ENCODE measurements around the gene ARHGAP44.

Gene ARHGAP44

GRCh38 chr17:12996357-12996756 lies 207.1 kb downstream of the ARHGAP44 start:
- DNase-seq, result no peak

- DNase-seq, result no peak
Measured at GRCh38 chr17:12996941-12997340, 207.6 kb downstream of the ARHGAP44 start.

- DNase-seq, result no peak
Measured at GRCh38 chr17:12998461-12998860, 209.2 kb downstream of the ARHGAP44 start.

GRCh38 chr17:12998874-12999273 lies 209.6 kb downstream of the ARHGAP44 start:
- no peak for DNase-seq

GRCh38 chr17:13000561-13000960 lies 211.3 kb downstream of the ARHGAP44 start:
- no peak for DNase-seq

- no peak for DNase-seq
Measured at GRCh38 chr17:13001991-13002615, 212.8 kb downstream of the ARHGAP44 start.

GRCh38 chr17:13002761-13003453 lies 213.6 kb downstream of the ARHGAP44 start:
- peak in 3 of 5 experiments; percentile 25 to 27 (median 26) for DNase-seq

GRCh38 chr17:13003454-13003851 lies 214.2 kb downstream of the ARHGAP44 start:
- DNase-seq, result no peak

- no peak for DNase-seq
Measured at GRCh38 chr17:13003927-13004326, 214.6 kb downstream of the ARHGAP44 start.

- DNase-seq, result no peak
Measured at GRCh38 chr17:13004336-13004735, 215.0 kb downstream of the ARHGAP44 start.

GRCh38 chr17:13005530-13005929 lies 216.2 kb downstream of the ARHGAP44 start:
- DNase-seq, result no peak

- DNase-seq, result no peak
Measured at GRCh38 chr17:13008461-13008860, 219.2 kb downstream of the ARHGAP44 start.

- DNase-seq, result no peak
Measured at GRCh38 chr17:13010959-13011358, 221.7 kb downstream of the ARHGAP44 start.

- DNase-seq, result no peak
Measured at GRCh38 chr17:13014801-13015200, 225.5 kb downstream of the ARHGAP44 start.

- DNase-seq, result peak in 1 of 5 experiments; percentile 46
Measured at GRCh38 chr17:13016881-13017654, 227.8 kb downstream of the ARHGAP44 start.

GRCh38 chr17:13017655-13018459 lies 228.6 kb downstream of the ARHGAP44 start, which contains the start of gene ELAC2:
Gene ELAC2, minus strand, starts transcription at chr17:13018027. Its CDS starts 80 bp downstream, at chr17:13017947.
- peak; percentile 85 to 98 (median 95) for DNase-seq

- no peak for DNase-seq
Measured at GRCh38 chr17:13024016-13024415, 234.7 kb downstream of the ARHGAP44 start.

GRCh38 chr17:13024526-13025257 lies 235.4 kb downstream of the ARHGAP44 start:
- DNase-seq, result peak; percentile 40 to 59 (median 47)

GRCh38 chr17:13025258-13025627 lies 235.9 kb downstream of the ARHGAP44 start:
- no peak for DNase-seq

- DNase-seq, result no peak
Measured at GRCh38 chr17:13025687-13026086, 236.4 kb downstream of the ARHGAP44 start.

GRCh38 chr17:13027246-13027645 lies 237.9 kb downstream of the ARHGAP44 start:
- DNase-seq, result no peak

- no peak for DNase-seq
Measured at GRCh38 chr17:13029340-13029739, 240.0 kb downstream of the ARHGAP44 start.
